PFSK-1 (cell line): ENCODE results near the gene DHX34.

Experiments used
- FOXP2 ChIP-seq: optimal IDR thresholded peaks from 2 replicates; pipeline ENCODE3; 2011; ENCODE audit warnings: borderline replicate concordance, control low read depth, inconsistent platforms; ENCODE audit not compliant: insufficient read depth; ENCODE audit errors: extremely low read length, extremely low read depth
- POLR2AphosphoS5 ChIP-seq: IDR thresholded peaks from 2 replicates; pipeline ENCODE4 v1.6.1; 2012; ENCODE audit warnings: low read depth, mild to moderate bottlenecking, control low read depth, low read length, moderate library complexity
- SIN3A ChIP-seq: IDR thresholded peaks from 2 replicates; pipeline ENCODE4 v1.6.1; 2012; ENCODE audit warnings: mild to moderate bottlenecking, low read length, moderate library complexity, borderline replicate concordance; ENCODE audit not compliant: insufficient read depth
- TAF1 ChIP-seq: IDR thresholded peaks from 2 replicates; pipeline ENCODE4 v1.6.1; 2012; ENCODE audit warnings: low read length, control low read depth, borderline replicate concordance; ENCODE audit not compliant: insufficient read depth
- TF ChIP-seq, protein P1 (sequence below), 2 experiments: IDR thresholded peaks; 2 replicates each; pipeline versions ENCODE4 v1.6.1 to v1.8.0; 2011 to 2012; ENCODE audit warnings: low read depth in 2 of 2, low read length in 2 of 2, control low read depth in 1 of 2, inconsistent platforms in 1 of 2, mild to moderate bottlenecking in 1 of 2, moderate library complexity in 1 of 2; ENCODE audit not compliant: insufficient read depth in 1 of 2

Gene DHX34

DNA sequence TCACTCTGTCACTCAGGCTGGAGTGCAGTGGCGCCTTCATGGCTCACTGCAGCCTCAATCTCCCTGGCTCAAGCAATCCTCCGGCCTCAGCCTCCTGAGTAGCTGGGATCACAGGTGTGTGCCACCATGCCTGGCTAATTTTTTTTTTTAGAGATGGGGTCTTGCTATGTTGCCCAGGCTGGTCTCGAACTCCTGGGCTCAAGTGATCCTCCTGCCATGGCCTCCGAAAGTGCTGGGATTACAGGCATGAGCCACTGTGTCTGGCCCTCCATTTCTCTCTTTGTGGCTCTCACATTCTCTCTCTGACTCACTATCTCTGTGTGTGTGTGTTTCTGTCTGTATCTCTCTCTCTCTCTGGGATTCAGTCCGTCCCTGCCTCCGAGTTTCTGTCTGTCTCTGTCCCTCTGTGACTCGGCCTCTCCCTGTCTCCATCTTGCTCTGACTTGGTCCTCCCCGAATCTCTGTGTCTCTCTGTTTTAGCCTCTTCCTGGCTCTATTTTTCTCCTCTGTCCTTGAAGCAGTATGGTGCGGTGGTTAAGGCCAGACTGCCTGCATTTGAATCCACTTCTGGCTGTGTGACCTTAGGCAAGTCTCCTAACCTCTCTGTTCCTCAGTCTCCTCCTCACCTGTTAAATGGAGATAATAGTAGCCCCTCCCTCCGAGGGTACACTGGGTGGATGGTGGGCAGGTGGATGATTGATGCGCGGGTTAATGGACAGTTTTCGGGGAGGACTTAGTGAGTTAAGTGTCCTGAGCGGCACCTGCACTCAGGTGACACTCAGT lies 59.2 kb downstream of the DHX34 start:
- TF ChIP-seq, protein P1, sequence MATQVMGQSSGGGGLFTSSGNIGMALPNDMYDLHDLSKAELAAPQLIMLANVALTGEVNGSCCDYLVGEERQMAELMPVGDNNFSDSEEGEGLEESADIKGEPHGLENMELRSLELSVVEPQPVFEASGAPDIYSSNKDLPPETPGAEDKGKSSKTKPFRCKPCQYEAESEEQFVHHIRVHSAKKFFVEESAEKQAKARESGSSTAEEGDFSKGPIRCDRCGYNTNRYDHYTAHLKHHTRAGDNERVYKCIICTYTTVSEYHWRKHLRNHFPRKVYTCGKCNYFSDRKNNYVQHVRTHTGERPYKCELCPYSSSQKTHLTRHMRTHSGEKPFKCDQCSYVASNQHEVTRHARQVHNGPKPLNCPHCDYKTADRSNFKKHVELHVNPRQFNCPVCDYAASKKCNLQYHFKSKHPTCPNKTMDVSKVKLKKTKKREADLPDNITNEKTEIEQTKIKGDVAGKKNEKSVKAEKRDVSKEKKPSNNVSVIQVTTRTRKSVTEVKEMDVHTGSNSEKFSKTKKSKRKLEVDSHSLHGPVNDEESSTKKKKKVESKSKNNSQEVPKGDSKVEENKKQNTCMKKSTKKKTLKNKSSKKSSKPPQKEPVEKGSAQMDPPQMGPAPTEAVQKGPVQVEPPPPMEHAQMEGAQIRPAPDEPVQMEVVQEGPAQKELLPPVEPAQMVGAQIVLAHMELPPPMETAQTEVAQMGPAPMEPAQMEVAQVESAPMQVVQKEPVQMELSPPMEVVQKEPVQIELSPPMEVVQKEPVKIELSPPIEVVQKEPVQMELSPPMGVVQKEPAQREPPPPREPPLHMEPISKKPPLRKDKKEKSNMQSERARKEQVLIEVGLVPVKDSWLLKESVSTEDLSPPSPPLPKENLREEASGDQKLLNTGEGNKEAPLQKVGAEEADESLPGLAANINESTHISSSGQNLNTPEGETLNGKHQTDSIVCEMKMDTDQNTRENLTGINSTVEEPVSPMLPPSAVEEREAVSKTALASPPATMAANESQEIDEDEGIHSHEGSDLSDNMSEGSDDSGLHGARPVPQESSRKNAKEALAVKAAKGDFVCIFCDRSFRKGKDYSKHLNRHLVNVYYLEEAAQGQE (IDR thresholded peaks at IDR 0.05; ENCODE audit: insufficient read depth in 1 of 2, low read depth in 2 of 2, low read length in 2 of 2): no peak
- TF ChIP-seq FOXP2: no peak
- no peak for TF ChIP-seq SIN3A
- no peak for TF ChIP-seq POLR2AphosphoS5
- TF ChIP-seq TAF1: no peak

DNA sequence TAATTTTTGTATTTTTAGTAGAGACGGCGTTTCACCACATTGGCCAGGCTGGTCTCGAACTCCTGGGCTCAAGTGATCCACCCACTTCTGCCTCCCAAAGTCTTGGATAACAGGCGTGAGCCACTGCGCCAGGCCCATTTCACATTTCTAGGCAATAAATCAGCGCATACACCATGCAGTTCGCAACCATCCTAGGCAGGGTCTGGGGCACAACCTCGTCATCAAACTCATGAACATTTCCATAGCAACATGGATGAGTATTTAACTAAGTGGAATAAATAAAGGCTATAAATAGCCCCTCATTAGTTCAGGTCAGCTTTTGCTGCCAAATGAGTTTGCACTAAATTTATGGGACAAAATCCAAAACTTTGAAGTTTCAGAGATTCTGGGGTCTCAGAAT lies 62.0 kb downstream of the DHX34 start:
- no peak for TF ChIP-seq FOXP2
- no peak for TF ChIP-seq SIN3A
- TF ChIP-seq, protein P1 (IDR thresholded peaks at IDR 0.05; ENCODE audit: insufficient read depth in 1 of 2, low read depth in 2 of 2, low read length in 2 of 2): no peak
- TF ChIP-seq POLR2AphosphoS5: no peak
- no peak for TF ChIP-seq TAF1

GRCh38 chr19:47413941-47414340 lies 64.8 kb downstream of the DHX34 start:
- TF ChIP-seq, protein P1 (IDR thresholded peaks at IDR 0.05; ENCODE audit: insufficient read depth in 1 of 2, low read depth in 2 of 2, low read length in 2 of 2): no peak
- TF ChIP-seq FOXP2 (no peak), SIN3A (no peak), TAF1 (no peak), POLR2AphosphoS5 (no peak)

- no peak for TF ChIP-seq TAF1
- TF ChIP-seq SIN3A: no peak
- TF ChIP-seq POLR2AphosphoS5: no peak
- no peak for TF ChIP-seq FOXP2
- TF ChIP-seq, protein P1 (IDR thresholded peaks at IDR 0.05; ENCODE audit: insufficient read depth in 1 of 2, low read depth in 2 of 2, low read length in 2 of 2): no peak
These were observed 65.4 kb downstream of the DHX34 start for GRCh38 chr19:47414469-47414868.
